ENCODE results near the gene RERG. TPM values are rescaled to one million over a fixed set of nuclear protein-coding genes. Genes with fewer than 3 reads are reported as not detected.

The RERG gene
- not detected in 2 replicates for total RNA-seq

GRCh38 chr12:15220915-15221885 lies at the start of gene RERG:
Gene RERG (minus strand): TSS chr12:15221417. CDS start chr12:15217489, 3,928 bp downstream.

Other genes starting within 250 kb of the RERG start
- not detected in 2 replicates for gene PDE6H, start 248.4 kb downstream of the RERG start, total RNA-seq
- gene PTPRO, start 101.1 kb upstream of the RERG start, total RNA-seq, result 1.2 and 2.3 TPM in 2 replicates